ENCODE measurements around the gene SERGEF.
A peak's percentile ranks its signal among the peaks of the same experiment; 100 is the strongest.

Gene SERGEF

GRCh38 chr11:17846852-17847453 lies 165.9 kb downstream of the SERGEF start:
- TF ChIP-seq, protein P1, sequence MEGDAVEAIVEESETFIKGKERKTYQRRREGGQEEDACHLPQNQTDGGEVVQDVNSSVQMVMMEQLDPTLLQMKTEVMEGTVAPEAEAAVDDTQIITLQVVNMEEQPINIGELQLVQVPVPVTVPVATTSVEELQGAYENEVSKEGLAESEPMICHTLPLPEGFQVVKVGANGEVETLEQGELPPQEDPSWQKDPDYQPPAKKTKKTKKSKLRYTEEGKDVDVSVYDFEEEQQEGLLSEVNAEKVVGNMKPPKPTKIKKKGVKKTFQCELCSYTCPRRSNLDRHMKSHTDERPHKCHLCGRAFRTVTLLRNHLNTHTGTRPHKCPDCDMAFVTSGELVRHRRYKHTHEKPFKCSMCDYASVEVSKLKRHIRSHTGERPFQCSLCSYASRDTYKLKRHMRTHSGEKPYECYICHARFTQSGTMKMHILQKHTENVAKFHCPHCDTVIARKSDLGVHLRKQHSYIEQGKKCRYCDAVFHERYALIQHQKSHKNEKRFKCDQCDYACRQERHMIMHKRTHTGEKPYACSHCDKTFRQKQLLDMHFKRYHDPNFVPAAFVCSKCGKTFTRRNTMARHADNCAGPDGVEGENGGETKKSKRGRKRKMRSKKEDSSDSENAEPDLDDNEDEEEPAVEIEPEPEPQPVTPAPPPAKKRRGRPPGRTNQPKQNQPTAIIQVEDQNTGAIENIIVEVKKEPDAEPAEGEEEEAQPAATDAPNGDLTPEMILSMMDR (conservative IDR thresholded peaks at IDR 0.05) = peak; percentile 17; the same call in 1 of the 2 replicates
- TF ChIP-seq ZFX (IDR thresholded peaks at IDR 0.05) = no peak
- no peak overlapping the region for H3K27ac ChIP-seq

DNA sequence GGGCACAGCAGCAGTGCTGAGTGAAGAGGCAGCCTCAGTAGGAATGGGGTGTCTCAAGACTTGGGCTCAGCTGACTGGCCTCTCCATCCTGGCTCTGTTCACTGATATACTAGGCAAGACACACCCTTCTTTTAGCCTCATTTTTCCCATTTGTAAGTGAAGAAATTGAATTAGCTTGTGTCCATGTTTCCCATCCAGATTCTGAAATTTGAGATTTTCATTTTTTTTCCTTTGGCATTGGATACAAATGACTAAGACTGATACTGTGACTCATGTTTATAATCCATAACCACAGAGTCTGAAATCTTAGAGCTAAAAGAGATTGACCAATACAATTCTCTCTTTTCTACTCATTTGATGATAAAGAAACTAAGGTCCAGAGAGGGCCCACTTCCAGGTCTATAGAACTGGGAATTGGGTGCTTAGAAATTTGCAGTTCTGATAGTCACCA lies 167.4 kb downstream of the SERGEF start:
- H3K27ac ChIP-seq = no peak overlapping the region
- TF ChIP-seq, protein P1 (conservative IDR thresholded peaks at IDR 0.05) = no peak
- no peak for TF ChIP-seq ZFX (IDR thresholded peaks at IDR 0.05)

GRCh38 chr11:17840101-17840548 lies 172.7 kb downstream of the SERGEF start:
- no peak overlapping the region for H3K27ac ChIP-seq
- no peak for TF ChIP-seq ZFX (IDR thresholded peaks at IDR 0.05)
- TF ChIP-seq, protein P1 (conservative IDR thresholded peaks at IDR 0.05) = no peak

GRCh38 chr11:17839450-17839849 lies 173.4 kb downstream of the SERGEF start:
- no peak for TF ChIP-seq ZFX (IDR thresholded peaks at IDR 0.05)
- TF ChIP-seq, protein P1 (conservative IDR thresholded peaks at IDR 0.05) = no peak
- no peak overlapping the region for H3K27ac ChIP-seq

DNA sequence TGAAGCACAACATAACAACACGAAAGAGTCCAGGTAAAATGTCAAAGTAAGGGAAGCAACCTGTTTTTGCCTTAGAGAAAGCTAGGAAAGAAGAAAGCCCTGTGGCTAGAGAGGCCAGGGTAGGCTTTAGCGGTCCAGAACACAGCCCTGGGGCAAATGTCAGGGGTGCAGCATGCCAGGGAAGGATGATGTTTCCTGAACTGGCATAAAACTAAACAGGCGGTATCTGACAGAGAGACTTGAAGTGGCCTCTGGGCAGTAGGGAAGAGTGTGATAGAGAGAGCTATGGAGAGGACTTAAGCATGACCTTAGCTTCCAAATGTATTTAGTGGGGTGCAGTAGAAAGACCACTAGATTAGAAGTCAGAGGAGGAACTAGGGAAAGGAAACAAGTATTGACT lies 174.7 kb downstream of the SERGEF start:
- H3K27ac ChIP-seq = no peak overlapping the region
- TF ChIP-seq, protein P1 (conservative IDR thresholded peaks at IDR 0.05) = no peak
- no peak for TF ChIP-seq ZFX (IDR thresholded peaks at IDR 0.05)

DNA sequence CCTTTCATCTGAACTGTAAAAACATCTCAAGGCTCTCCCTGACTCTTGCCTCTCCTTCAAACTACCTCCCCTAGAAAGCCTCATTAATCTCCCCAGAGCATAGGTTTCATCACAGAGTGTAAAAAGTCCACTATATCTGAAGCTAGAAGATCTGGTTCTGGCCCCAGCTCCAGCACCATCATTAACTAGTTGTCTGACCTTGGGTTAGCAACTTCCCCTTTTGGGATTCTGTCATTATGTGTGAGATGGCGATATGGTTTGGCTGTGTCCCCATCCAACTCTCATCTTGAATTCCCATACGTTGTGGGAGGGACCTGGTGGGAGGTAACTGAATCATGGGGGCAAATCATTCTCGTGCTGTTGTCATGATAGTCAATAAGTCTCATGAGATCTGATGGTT lies 181.0 kb downstream of the SERGEF start:
- no peak overlapping the region for H3K27ac ChIP-seq
- TF ChIP-seq, protein P1 (conservative IDR thresholded peaks at IDR 0.05) = no peak

DNA sequence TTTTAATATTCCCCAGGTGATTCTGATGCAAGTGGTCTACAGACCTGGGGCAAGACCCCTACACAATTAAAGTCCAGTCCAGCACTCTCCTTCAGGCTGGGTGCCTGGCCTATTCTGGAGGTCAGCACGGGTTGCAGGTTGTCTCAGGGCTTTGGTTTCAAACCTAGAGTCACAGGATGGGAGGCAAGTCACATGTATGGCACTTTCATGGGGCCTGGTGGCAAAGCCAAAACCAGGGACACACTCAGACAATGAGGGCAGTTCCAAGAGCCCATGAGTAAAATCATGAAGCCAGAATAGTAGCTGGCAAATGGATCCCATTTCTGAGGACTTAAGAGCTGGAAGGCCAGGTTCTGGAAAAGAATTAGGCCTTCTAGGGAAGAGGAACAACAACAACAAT lies 181.6 kb downstream of the SERGEF start:
- no peak for TF ChIP-seq ZFX (IDR thresholded peaks at IDR 0.05)
- TF ChIP-seq, protein P1 (conservative IDR thresholded peaks at IDR 0.05) = no peak
- H3K27ac ChIP-seq = no peak overlapping the region
